ENCODE measurements around the gene GANAB. TPM values are rescaled to one million over a fixed set of nuclear protein-coding genes. Genes with fewer than 3 reads are reported as not detected.
"Not testable (repeated sequence)": the region's sequence is repeated elsewhere in the genome, so short reads cannot be mapped to it uniquely, and the experiment has no call there.

The GANAB gene
- total RNA-seq, 1 experiment from 2014 or later, result 364 TPM

GRCh38 chr11:62677714-62678113 is 31.3 kb upstream of the GANAB start:
- BruUV-seq (replicated peaks), result no TSS peak
- no peak for DNase-seq (ENCODE audit: unreplicated experiment)
- Mint-ChIP-seq H3K4me3 (ENCODE audit: unreplicated experiment) (peak overlapping the region; percentile 72), H3K27me3 (ENCODE audit: insufficient read depth, unreplicated experiment) (no peaks in the 10 kb centered on the region), H3K36me3 (ENCODE audit: insufficient read depth, unreplicated experiment) (peaks cover 50% of the 10 kb centered on the region), H3K9me3 (ENCODE audit: unreplicated experiment) (no peaks in the 10 kb centered on the region), H3K27ac (ENCODE audit: low read depth, unreplicated experiment) (peak overlapping the region; percentile 94), H3K4me1 (ENCODE audit: insufficient read depth, unreplicated experiment) (peaks cover 22% of the 10 kb centered on the region)
- intact Hi-C loops (cut with micrococcal nuclease), result no loop called here
- CTCF ChIA-PET, result interaction anchor here (0.9 to 2.2 kb wide), 2 partner anchors 16 to 117 kb away, joined by 3 to 8 read pairs; no protein-coding TSS in a partner anchor
- TF ChIP-seq, protein P1, sequence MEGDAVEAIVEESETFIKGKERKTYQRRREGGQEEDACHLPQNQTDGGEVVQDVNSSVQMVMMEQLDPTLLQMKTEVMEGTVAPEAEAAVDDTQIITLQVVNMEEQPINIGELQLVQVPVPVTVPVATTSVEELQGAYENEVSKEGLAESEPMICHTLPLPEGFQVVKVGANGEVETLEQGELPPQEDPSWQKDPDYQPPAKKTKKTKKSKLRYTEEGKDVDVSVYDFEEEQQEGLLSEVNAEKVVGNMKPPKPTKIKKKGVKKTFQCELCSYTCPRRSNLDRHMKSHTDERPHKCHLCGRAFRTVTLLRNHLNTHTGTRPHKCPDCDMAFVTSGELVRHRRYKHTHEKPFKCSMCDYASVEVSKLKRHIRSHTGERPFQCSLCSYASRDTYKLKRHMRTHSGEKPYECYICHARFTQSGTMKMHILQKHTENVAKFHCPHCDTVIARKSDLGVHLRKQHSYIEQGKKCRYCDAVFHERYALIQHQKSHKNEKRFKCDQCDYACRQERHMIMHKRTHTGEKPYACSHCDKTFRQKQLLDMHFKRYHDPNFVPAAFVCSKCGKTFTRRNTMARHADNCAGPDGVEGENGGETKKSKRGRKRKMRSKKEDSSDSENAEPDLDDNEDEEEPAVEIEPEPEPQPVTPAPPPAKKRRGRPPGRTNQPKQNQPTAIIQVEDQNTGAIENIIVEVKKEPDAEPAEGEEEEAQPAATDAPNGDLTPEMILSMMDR (IDR thresholded peaks at IDR 0.05; ENCODE audit: unreplicated experiment), result no peak
- POLR2A ChIA-PET, result interaction anchor here (0.6 to 7.1 kb wide), 14 partner anchors 9 to 180 kb away, joined by 3 to 132 read pairs (median 4); partner anchors contain the start of genes B3GAT3, C11orf98, CSKMT and HNRNPUL2

- CTCF ChIA-PET, result interaction anchor here (0.9 to 2.2 kb wide), 4 partner anchors 9 to 116 kb away, joined by 3 to 8 read pairs (median 4); no protein-coding TSS in a partner anchor
- DNase-seq (ENCODE audit: unreplicated experiment), result no peak
- TF ChIP-seq, protein P1 (IDR thresholded peaks at IDR 0.05; ENCODE audit: unreplicated experiment), result no peak
- peaks cover 22% of the 10 kb centered on the region for H3K4me1 Mint-ChIP-seq (ENCODE audit: insufficient read depth, unreplicated experiment)
- BruUV-seq (replicated peaks), result no TSS peak
- peak overlapping the region; percentile 94 for H3K27ac Mint-ChIP-seq (ENCODE audit: low read depth, unreplicated experiment)
- POLR2A ChIA-PET, result interaction anchor here (0.7 to 7.1 kb wide), 11 partner anchors 9 to 181 kb away, joined by 3 to 132 read pairs (median 5); partner anchors contain the start of genes B3GAT3, C11orf98, CSKMT and HNRNPUL2
- peaks cover 52% of the 10 kb centered on the region for H3K36me3 Mint-ChIP-seq (ENCODE audit: insufficient read depth, unreplicated experiment)
- intact Hi-C loops (cut with micrococcal nuclease), result no loop called here
- no peaks in the 10 kb centered on the region for H3K9me3 Mint-ChIP-seq (ENCODE audit: unreplicated experiment)
- H3K4me3 Mint-ChIP-seq (ENCODE audit: unreplicated experiment), result peak overlapping the region; percentile 72
- no peaks in the 10 kb centered on the region for H3K27me3 Mint-ChIP-seq (ENCODE audit: insufficient read depth, unreplicated experiment)
Measured at GRCh38 chr11:62677156-62677555, 30.7 kb upstream of the GANAB start.

GRCh38 chr11:62676698-62677097 is 30.3 kb upstream of the GANAB start:
- TF ChIP-seq, protein P1 (IDR thresholded peaks at IDR 0.05; ENCODE audit: unreplicated experiment), result no peak
- intact Hi-C loops (cut with micrococcal nuclease), result no loop called here

DNA sequence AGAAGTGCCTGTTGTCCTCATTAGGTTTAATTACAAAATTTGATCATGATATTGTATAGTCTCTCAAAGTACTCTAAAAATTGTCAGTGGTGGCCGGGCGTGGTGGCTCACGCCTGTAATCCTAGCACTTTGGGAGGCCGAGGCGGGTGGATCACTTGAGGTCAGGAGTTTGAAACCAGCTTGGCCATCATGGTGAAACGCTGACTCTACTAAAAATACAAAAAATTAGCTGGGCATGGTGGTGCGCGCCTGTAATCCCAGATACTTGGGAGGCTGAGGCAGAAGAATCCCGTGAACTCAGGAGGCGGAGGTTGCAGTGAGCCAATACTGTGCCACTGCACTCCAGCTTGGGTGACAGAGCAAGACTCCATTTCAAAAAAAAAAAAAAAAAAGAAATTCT is 29.0 kb upstream of the GANAB start:
- BruUV-seq (replicated peaks); H3K4me3 Mint-ChIP-seq (ENCODE audit: unreplicated experiment); H3K9me3 Mint-ChIP-seq (ENCODE audit: unreplicated experiment); H3K27me3 Mint-ChIP-seq (ENCODE audit: insufficient read depth, unreplicated experiment); intact Hi-C loops (cut with micrococcal nuclease); DNase-seq (ENCODE audit: unreplicated experiment); H3K27ac Mint-ChIP-seq (ENCODE audit: low read depth, unreplicated experiment): not testable (repeated sequence)
- peaks cover 15% of the 10 kb centered on the region for H3K4me1 Mint-ChIP-seq (ENCODE audit: insufficient read depth, unreplicated experiment)
- POLR2A ChIA-PET, result interaction anchor here (1.2 to 7.1 kb wide), 4 partner anchors 7 to 84 kb away, joined by 3 to 132 read pairs (median 29); partner anchors contain the start of genes B3GAT3, C11orf98, CSKMT and INTS5
- CTCF ChIA-PET, result interaction anchor here (0.6 to 0.7 kb wide), 2 partner anchors 281 to 299 kb away, joined by 4 read pairs; no protein-coding TSS in a partner anchor
- peaks cover 61% of the 10 kb centered on the region for H3K36me3 Mint-ChIP-seq (ENCODE audit: insufficient read depth, unreplicated experiment)

More at GRCh38 chr11:62676698-62677097, 30.3 kb upstream of the GANAB start:
- Mint-ChIP-seq H3K27ac (ENCODE audit: low read depth, unreplicated experiment) (peak overlapping the region; percentile 94), H3K36me3 (ENCODE audit: insufficient read depth, unreplicated experiment) (peaks cover 57% of the 10 kb centered on the region), H3K4me3 (ENCODE audit: unreplicated experiment) (peak overlapping the region; percentile 72), H3K4me1 (ENCODE audit: insufficient read depth, unreplicated experiment) (peaks cover 22% of the 10 kb centered on the region), H3K9me3 (ENCODE audit: unreplicated experiment) (no peaks in the 10 kb centered on the region), H3K27me3 (ENCODE audit: insufficient read depth, unreplicated experiment) (no peaks in the 10 kb centered on the region)
- no TSS peak for BruUV-seq (replicated peaks)
- ChIA-PET POLR2A (interaction anchor here (0.7 to 7.1 kb wide), 10 partner anchors 8 to 181 kb away, joined by 3 to 132 read pairs (median 6); partner anchors contain the start of genes C11orf98, CSKMT, HNRNPUL2 and INTS5), CTCF (interaction anchor here (0.5 to 2.2 kb wide), 6 partner anchors 9 to 1490 kb away, joined by 3 to 8 read pairs (median 4); no protein-coding TSS in a partner anchor)
- no peak for DNase-seq (ENCODE audit: unreplicated experiment)
